Endothelial cell of umbilical vein (primary cell): ENCODE results near the gene ACOX1. TPM values are rescaled to one million over a fixed set of nuclear protein-coding genes. Genes with fewer than 3 reads are reported as not detected.

Source experiments
- BruUV-seq: library from RNA; stranded (reverse); fragments of 400-500 nt; replicated peaks from 2 replicates; lab custom pipeline; 2021; lab: Mats Ljungman, UMichigan
- CTCF ChIA-PET: fragments of 300-600, 350-600 bp; sonication (Branson Sonifier 250); formaldehyde crosslinking; loops from one replicate; lab custom pipeline; 2021; ENCODE audit warnings: antibody characterized with exemption, inconsistent platforms; lab: Charles Lee
- POLR2A ChIA-PET: fragments of 300-600, 350-600 bp; sonication (Branson Sonifier 250); formaldehyde crosslinking; loops from one replicate; lab custom pipeline; 2021; ENCODE audit warnings: antibody characterized with exemption, inconsistent platforms; lab: Charles Lee
- DNase-seq: peaks from one replicate; pipeline ENCODE4 v3.0.0-alpha.2; 2011; ENCODE audit warnings: low read depth, low spot score
- FAIRE-seq: peaks from 2 replicates; lab custom pipeline; 2011; peaks lifted over from hg19 to GRCh38; lab: Jason Lieb, UNC
- H2AFZ ChIP-seq: 2 replicates; pipeline ENCODE4 v1.6.0; 2012; ENCODE audit warnings: low read depth, low read length, control low read depth, inconsistent platforms
- H3K27ac ChIP-seq: 2 replicates; pipeline ENCODE4 v1.5.1; 2011; ENCODE audit warnings: low read depth, mild to moderate bottlenecking, control low read depth, low read length, moderate library complexity; ENCODE audit not compliant: insufficient read depth
- H3K27me3 ChIP-seq, 2 experiments: 2 replicates each; pipeline versions ENCODE4 v1.6.0 to v1.6.1; 2011; ENCODE audit warnings: low read length in 2 of 2, mixed read lengths in 1 of 2; ENCODE audit not compliant: control insufficient read depth in 2 of 2, insufficient read depth in 2 of 2
- H3K36me3 ChIP-seq, 2 experiments: 2 replicates in 1 of 2; 3 replicates in 1 of 2; pipeline ENCODE4 v1.5.1; 2011; ENCODE audit warnings: low read length in 2 of 2, mild to moderate bottlenecking in 1 of 2, moderate library complexity in 1 of 2; ENCODE audit not compliant: control insufficient read depth in 2 of 2, insufficient read depth in 2 of 2; ENCODE audit errors: extremely low read depth in 1 of 2
- H3K4me1 ChIP-seq: 3 replicates; pipeline ENCODE4 v1.5.1; 2011; ENCODE audit warnings: mild to moderate bottlenecking, low read length; ENCODE audit not compliant: control insufficient read depth, insufficient read depth; ENCODE audit errors: extremely low read depth
- H3K4me2 ChIP-seq: 2 replicates; pipeline ENCODE4 v1.6.1; 2011; ENCODE audit warnings: low read length, control low read depth, mixed read lengths; ENCODE audit not compliant: insufficient read depth
- H3K4me3 ChIP-seq, 3 experiments: fragments of 200-600 bp in 1 of 3; sonication (generic), shearing (Covaris generic) in 1 of 3; replicated peaks in 1 of 3; 2 replicates each; pipeline ENCODE4 v1.5.1; 2011 to 2016; ENCODE audit warnings: control low read depth in 3 of 3, low read length in 3 of 3, mild to moderate bottlenecking in 2 of 3, inconsistent platforms in 1 of 3, low read depth in 1 of 3, moderate library complexity in 1 of 3; ENCODE audit not compliant: insufficient read depth in 1 of 3
- H3K79me2 ChIP-seq: 2 replicates; pipeline ENCODE4 v1.6.0; 2012; ENCODE audit warnings: low read length, inconsistent platforms; ENCODE audit not compliant: control insufficient read depth, insufficient read depth
- H3K9ac ChIP-seq: replicated peaks from 2 replicates; pipeline ENCODE3; 2011; ENCODE audit warnings: low read length, control low read depth; ENCODE audit not compliant: insufficient read depth; ENCODE audit errors: extremely low read depth
- H3K9me1 ChIP-seq: replicated peaks from 3 replicates; pipeline ENCODE4 v1.6.0; 2011; ENCODE audit warnings: mild to moderate bottlenecking, low read length; ENCODE audit not compliant: control insufficient read depth, insufficient read depth; ENCODE audit errors: extremely low read depth
- H3K9me3 ChIP-seq: replicated peaks from 2 replicates; pipeline ENCODE4 v1.5.1; 2012; ENCODE audit warnings: low read length, inconsistent platforms; ENCODE audit not compliant: control insufficient read depth, insufficient read depth
- H4K20me1 ChIP-seq: replicated peaks from 2 replicates; pipeline ENCODE3; 2011; ENCODE audit warnings: mild to moderate bottlenecking, low read length; ENCODE audit not compliant: control insufficient read depth, insufficient read depth; ENCODE audit errors: extremely low read depth
- FOS ChIP-seq: IDR thresholded peaks from 2 replicates; pipeline ENCODE4 v1.6.1; 2011; ENCODE audit warnings: mild to moderate bottlenecking, low read length, moderate library complexity, borderline replicate concordance; ENCODE audit not compliant: insufficient read depth
- POLR2A ChIP-seq: IDR thresholded peaks from 2 replicates; pipeline ENCODE4 v1.6.1; 2012; ENCODE audit warnings: low read depth, mild to moderate bottlenecking, control low read depth, low read length
- POLR2AphosphoS5 ChIP-seq: IDR thresholded peaks from 2 replicates; pipeline ENCODE4 v1.6.1; 2012; ENCODE audit warnings: low read depth, mild to moderate bottlenecking, control low read depth, low read length, moderate library complexity; ENCODE audit not compliant: insufficient read depth
- dilution Hi-C: fragments of 300-500 bp; cut with MboI; formaldehyde crosslinking; loops from one replicate; pipeline ENCODE4 v1.15.0; 2019; ENCODE audit warnings: low sequenced_read_pairs; ENCODE audit not compliant: extremely low pct_ligation_motif_present
- intact Hi-C: fragments of 100-400 bp; cut with micrococcal nuclease; formaldehyde crosslinking; loops from one replicate; pipeline ENCODE4 v1.10.0; 2022
- polyA plus RNA-seq, 4 experiments: library from polyadenylated mRNA; depleted of rRNA in 3 of 4; stranded (reverse) in 3 of 4; unstranded in 1 of 4; fragments of >200 nt; gene quantifications; 2 replicates each; pipeline versions ENCODE4 v1.2.1 to v1.2.3, GENCODE V29; 2011 to 2012; ENCODE audit warnings: missing spikeins in 1 of 4
- total RNA-seq: library from RNA; stranded (reverse); gene quantifications from 2 replicates; pipeline ENCODE4 v1.2.3, GENCODE V29; 2021
- TF ChIP-seq, protein P1 (sequence below): IDR thresholded peaks from 2 replicates; pipeline ENCODE4 v1.6.1; 2011; ENCODE audit not compliant: insufficient read depth, insufficient read length
- TF ChIP-seq, protein P2 (sequence below), 2 donors: IDR thresholded peaks; 1 replicate in 1 of 2; 2 replicates in 1 of 2; pipeline ENCODE4 v1.5.1; 2011; ENCODE audit warnings: low read length in 2 of 2, mild to moderate bottlenecking in 2 of 2, moderate library complexity in 2 of 2, control low read depth in 1 of 2, inconsistent platforms in 1 of 2, low read depth in 1 of 2; ENCODE audit not compliant: insufficient read depth in 1 of 2; ENCODE audit errors: extremely low read depth in 1 of 2

ACOX1 gene
- total and polyA plus RNA-seq, 2 donors (not counting 3 experiments of a cell fraction or from before 2014, with no cell fraction given) = 17.9 to 45.1 TPM

DNA sequence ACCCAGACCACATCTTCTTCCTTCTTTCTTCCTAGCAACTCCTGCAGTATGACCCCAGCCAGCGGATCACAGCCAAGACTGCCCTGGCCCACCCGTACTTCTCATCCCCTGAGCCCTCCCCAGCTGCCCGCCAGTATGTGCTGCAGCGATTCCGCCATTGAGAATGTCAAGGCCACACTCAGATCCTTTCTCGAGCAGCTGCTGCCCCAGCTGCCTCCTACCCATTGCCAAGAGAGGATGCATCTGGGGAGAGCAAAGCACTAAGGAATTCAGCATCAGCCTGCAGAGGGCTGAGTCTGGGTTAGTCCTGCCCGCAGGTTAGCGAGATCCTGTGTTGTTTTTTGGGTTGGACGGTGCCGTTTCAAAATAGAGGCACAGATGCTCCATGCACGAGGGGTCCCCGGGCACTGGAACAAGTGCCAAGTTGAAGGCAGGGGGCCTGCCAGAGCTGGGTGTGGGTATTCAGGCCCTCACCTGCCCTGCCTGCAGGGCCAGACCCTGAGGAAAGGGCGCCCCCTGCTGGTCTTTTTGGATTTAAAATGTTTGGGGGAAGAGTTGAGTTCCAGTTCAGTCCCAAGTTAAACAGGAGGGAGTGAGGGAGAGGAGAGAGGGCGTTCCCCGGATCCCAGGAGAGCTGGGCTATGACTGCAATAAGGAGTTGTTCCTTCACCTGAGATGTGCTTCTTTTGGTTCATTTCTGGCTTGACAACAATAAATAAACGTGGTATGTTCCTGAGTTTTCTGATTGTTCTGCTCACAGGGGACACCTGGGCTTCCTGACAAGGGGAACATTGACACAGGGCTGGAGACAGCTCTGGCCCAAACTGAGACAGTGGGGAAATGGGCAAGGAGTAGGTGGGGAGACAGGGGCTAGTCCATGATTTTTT is 26.5 kb upstream of the ACOX1 start:
- no peak overlapping the region for H3K4me2 ChIP-seq
- H3K79me2 ChIP-seq = no peaks in the 10 kb centered on the region
- dilution Hi-C loops (no loop called here), intact Hi-C loops (loop anchor here (1.0 to 10.0 kb wide), 3 partner anchors 64 to 231 kb away; partner anchors contain the start of gene FBF1)
- POLR2A ChIA-PET = no interaction called here
- peak; percentile 85 for FAIRE-seq
- no peaks in the 10 kb centered on the region for H4K20me1 ChIP-seq
- no peak overlapping the region for H3K4me3 ChIP-seq
- peak; percentile 64 for DNase-seq
- no peak overlapping the region for H3K9ac ChIP-seq
- H2AFZ ChIP-seq = no peak overlapping the region
- no peaks in the 10 kb centered on the region for H3K27me3 ChIP-seq
- CTCF ChIA-PET = interaction anchor here (0.7 to 5.8 kb wide), 10 partner anchors 8 to 252 kb away, joined by 3 to 95 read pairs (median 3); partner anchors contain the start of genes MRPL38 and TRIM65
- no peak overlapping the region for H3K27ac ChIP-seq
- TF ChIP-seq POLR2A = no peak
- TF ChIP-seq FOS = no peak
- TF ChIP-seq, protein P1, sequence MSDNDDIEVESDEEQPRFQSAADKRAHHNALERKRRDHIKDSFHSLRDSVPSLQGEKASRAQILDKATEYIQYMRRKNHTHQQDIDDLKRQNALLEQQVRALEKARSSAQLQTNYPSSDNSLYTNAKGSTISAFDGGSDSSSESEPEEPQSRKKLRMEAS = no peak
- TF ChIP-seq POLR2AphosphoS5 = no peak
- TF ChIP-seq, protein P2, sequence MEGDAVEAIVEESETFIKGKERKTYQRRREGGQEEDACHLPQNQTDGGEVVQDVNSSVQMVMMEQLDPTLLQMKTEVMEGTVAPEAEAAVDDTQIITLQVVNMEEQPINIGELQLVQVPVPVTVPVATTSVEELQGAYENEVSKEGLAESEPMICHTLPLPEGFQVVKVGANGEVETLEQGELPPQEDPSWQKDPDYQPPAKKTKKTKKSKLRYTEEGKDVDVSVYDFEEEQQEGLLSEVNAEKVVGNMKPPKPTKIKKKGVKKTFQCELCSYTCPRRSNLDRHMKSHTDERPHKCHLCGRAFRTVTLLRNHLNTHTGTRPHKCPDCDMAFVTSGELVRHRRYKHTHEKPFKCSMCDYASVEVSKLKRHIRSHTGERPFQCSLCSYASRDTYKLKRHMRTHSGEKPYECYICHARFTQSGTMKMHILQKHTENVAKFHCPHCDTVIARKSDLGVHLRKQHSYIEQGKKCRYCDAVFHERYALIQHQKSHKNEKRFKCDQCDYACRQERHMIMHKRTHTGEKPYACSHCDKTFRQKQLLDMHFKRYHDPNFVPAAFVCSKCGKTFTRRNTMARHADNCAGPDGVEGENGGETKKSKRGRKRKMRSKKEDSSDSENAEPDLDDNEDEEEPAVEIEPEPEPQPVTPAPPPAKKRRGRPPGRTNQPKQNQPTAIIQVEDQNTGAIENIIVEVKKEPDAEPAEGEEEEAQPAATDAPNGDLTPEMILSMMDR (IDR thresholded peaks at IDR 0.05; ENCODE audit: extremely low read depth in 1 of 2, insufficient read depth in 1 of 2, low read depth in 1 of 2, low read length in 2 of 2) = peak; percentile 59 to 65
- no peaks in the 10 kb centered on the region for H3K36me3 ChIP-seq
- no peaks in the 10 kb centered on the region for H3K4me1 ChIP-seq
- H3K9me3 ChIP-seq = no peaks in the 10 kb centered on the region
- BruUV-seq = no TSS peak
- no peaks in the 10 kb centered on the region for H3K9me1 ChIP-seq
